ENCODE results near the gene PARD3B.

GRCh38 chr2:205643391-205643885 lies 1098.2 kb downstream of the PARD3B start:
- TF ChIP-seq POLR2AphosphoS5 (IDR thresholded peaks at IDR 0.05), result no peak
- TF ChIP-seq CTCF (IDR thresholded peaks at IDR 0.05), result no peak

Data from sigmoid colon (tissue), 4 donors.